Measurements from ENCODE around the gene OR4E1.
"Not testable (repeated sequence)": the region's sequence is repeated elsewhere in the genome, so short reads cannot be mapped to it uniquely, and the experiment has no call there.

Gene OR4E1, protein sequence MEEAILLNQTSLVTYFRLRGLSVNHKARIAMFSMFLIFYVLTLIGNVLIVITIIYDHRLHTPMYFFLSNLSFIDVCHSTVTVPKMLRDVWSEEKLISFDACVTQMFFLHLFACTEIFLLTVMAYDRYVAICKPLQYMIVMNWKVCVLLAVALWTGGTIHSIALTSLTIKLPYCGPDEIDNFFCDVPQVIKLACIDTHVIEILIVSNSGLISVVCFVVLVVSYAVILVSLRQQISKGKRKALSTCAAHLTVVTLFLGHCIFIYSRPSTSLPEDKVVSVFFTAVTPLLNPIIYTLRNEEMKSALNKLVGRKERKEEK
- total RNA-seq = 0 to 0.39 (median 0.29) reads per million in 4 donors

GRCh38 chr14:21673718-21674117 lies at the start of gene OR4E1:
TSS of gene OR4E1 (minus strand) at chr14:21673818. CDS start at chr14:21670935, 2,883 bp downstream.
- DNase-seq = no peak

- no peak for DNase-seq
Observed at GRCh38 chr14:21721504-21721903, 47.9 kb upstream of the OR4E1 start.

DNA sequence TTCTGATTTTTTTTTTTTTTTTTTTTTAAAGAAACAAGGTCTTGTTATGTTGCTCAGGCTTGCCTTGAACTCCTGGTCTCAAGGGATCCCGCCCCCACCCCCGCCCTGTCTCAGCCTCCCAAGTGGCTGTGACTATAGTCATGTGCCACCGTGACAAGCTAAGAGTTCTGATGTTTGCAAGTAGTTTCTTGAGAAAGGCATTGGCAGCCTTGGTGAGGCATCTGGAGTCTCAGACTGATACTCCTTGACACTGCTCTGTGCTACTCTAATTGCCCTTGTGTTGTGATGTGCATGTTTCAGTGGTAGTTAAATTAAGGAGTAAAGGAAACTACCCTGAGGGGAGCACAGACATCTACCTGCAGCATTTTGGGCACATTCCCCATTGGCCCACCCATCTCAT lies 46.2 kb upstream of the OR4E1 start:
- no peak for DNase-seq

GRCh38 chr14:21714318-21714929 lies 40.8 kb upstream of the OR4E1 start:
- no peak for DNase-seq

DNA sequence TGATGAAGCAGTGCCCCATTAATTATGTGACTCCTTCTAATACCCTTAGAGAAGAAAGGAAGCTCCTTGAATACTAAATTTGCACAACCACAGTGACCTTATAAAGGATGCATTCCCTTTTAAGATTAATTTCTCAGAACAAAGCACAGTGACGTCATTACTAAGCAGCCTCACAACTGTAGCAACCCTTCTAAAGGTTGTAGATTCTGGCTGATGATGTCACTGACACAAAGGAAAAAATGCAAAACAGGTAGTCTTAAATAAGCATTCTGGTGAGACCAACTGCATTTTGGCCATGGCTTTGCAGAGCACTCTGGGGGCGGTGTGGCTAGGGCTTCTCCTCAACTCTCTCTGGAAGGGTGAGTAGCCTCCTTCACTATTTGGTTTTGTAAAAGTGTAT lies 38.4 kb upstream of the OR4E1 start:
- peak in 1 of 5 donors; percentile 38 for DNase-seq

DNA sequence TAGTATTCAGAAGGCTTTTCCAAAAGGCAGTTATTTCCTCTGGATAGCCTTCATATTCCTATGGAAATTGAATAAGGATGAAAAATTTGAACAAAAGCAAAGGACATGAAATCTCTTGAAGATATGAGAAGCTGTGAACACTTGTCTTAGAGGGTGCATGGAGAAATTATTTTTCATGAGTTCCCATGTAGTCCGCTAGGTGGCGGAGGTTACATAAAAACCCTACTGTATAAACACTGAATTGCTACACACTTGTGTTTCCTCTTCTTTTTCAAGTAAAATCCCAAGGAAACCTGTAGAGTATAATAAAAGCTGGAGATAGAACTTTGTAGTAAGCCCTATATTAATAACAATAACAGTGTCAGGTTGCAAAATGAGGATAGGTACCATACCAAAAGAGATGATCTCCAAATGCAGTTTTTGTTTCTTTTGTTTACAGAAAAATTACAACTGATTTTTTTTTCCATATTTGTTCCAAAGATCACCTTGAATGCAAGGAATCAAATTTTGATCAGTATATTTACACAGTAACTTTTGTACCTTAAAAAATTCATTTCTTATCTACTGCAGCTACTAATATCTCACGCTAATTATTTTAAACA lies 37.8 kb upstream of the OR4E1 start:
- peak in 1 of 5 donors; percentile 42 for DNase-seq

DNA sequence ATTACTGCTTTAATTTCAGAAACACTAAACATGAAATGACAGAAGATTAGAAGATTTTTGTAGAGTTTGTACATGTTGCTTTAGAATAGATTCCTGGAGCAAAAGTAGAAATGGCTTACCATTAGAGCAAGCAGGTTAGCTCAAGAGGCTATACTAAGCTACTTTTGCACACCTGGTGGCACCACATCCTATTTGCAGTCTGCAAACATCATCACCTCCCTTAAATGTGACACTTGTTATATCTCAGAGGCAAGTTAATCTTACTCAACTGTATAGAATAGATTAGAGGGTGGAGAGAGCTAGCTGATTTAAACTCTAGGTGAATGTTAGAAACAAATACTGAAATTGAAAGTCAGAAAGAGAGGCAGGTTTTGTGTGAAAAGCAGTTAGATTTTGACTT lies 30.7 kb upstream of the OR4E1 start:
- DNase-seq = no peak

DNA sequence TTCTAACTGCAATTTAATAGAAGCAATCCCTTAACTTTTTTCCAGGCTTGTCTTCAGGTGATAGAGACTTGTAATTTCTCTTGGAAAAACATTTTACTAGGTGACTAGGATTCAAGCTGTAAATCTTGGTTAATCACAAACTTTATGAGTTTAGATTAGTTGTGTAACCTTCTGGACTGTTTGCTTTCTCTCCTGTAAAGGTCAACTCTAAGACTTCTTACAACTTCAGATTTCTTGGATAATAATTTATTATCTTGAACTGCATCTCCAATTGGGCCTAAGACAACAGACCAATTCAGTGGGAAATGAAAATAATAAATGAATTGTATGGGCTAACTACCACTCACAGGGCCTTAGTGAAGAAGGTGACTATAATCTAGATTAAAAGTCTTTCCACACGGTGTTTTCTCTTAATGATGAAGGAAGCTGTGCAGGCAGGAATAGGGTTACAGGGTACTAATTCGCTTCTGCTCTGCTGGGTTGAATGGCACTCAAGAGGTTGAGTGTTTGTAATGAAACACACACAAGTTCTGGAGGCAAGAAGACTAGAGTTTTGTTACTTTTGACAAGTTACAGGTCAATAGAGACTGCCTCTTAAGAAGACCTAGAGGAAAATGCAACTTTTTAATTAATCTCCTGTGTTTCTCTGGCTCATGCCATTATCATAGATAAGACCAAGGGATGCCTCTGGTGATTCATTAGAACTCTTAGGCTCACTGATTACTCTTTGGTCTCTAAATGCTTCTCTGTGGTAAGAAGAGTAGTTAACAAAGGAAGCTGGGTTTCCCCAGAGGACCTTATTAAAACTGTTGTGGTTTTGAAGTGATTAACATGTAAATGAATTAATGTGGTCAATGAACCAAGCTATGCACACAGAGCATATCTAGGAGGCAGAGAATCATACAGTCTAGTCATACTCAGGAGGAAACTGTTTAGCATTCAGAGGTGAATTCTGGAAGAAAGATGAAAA lies 30.0 kb upstream of the OR4E1 start:
- DNase-seq = peak in 1 of 5 donors; percentile 18

DNA sequence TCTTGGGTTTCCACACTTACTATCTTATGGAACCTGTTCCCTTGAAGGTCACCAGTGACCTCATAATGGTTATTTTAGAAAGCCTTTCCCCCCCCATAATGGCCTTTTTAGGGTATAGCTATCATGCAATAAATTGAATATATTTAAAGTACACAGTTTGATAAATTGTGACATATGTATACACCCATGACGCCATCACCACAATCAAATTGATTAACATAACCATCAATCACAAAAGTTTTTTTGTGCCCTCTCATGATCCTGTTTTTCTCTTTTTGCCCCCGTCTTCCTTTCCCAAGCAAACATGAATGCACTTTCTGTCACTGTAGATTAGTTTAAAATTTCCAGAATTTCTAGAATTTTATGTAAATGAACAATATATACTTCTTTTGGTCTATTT lies 28.7 kb upstream of the OR4E1 start:
- DNase-seq = no peak

GRCh38 chr14:21699551-21699950 lies 25.9 kb upstream of the OR4E1 start:
- DNase-seq = no peak

DNA sequence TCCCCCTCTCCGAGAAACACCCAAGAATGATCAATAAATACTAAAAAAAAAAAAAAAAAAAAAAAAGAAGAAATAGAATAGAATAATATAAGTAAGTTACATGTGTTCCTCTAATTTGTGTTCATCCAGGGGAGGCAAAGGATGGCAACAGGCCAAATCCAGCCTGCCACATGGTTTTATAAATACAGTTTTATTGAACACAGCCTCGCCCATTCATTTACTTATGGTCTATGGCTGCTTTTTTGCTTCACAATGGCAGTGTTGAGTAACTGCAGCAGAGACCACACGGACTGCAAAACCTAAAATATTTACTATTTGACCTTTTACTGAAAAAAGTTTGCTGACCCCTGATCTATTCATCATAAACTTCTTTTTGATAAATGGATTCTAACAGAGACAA lies 24.9 kb upstream of the OR4E1 start:
- not testable (repeated sequence) for DNase-seq

GRCh38 chr14:21697662-21698061 lies 24.0 kb upstream of the OR4E1 start:
- not testable (repeated sequence) for DNase-seq

- no peak for DNase-seq
Observed at GRCh38 chr14:21694425-21694824, 20.8 kb upstream of the OR4E1 start.

DNA sequence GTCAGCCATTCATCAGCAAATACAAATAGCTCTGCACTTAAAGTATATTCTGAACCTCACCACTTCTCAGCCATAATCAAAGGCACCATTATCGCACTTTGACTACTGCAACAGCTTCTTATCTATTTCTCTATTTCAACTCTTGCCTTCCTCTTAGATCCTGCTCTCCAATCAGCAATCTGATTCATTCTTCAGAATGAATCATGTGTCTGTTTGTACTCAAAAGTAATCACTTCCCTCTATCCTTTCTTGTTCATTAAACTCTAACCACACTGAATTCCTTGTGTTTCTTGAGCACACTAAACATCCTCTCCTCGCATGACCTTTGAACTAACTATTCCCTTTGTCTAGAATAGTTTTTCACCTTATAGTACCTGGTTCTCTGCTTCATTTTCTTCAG lies 12.8 kb upstream of the OR4E1 start:
- DNase-seq = no peak

- no peak for DNase-seq
Observed at GRCh38 chr14:21680072-21680471, 6.5 kb upstream of the OR4E1 start.

DNA sequence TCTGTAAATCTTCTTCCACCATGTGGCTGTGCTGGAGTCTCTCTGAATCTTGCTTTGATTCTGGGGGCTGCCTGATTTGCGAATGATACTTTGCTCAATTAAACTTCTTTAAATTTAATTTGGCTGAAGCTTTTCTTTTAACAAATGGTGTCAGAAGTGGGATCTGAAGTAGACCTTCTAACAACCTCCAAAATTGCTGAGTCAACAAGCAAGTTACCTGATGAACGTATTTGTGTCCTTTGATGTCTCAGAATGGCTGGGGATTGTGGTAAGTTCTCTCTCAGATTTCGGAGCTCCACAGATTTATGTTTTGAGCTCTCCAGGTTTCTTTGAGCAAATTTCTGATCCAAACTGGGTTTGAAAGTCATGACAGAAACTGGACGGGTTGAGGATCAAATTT lies 1.9 kb upstream of the OR4E1 start:
- DNase-seq = no peak

- no peak for DNase-seq
Observed at GRCh38 chr14:21672116-21672515, 1.5 kb downstream of the OR4E1 start.

DNA sequence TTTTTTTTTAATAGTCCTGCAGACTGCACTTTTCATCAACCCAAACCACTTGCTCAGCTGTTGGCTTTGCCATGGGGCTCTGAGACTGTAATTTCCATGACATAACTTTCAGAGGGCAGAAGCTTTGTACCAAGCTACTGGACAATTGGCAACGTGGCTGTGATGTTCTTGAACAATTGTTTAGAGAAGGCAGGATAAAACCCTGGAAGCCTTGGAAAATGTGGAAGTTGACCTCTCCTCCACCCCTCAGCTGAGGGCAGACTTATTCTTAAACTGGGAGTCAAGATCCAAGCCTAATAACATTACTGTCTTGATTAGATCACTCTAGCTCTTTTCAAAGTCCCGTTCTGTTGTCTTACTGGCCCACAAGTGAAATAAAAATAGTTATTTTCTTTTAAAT lies 2.2 kb downstream of the OR4E1 start:
- DNase-seq = no peak

DNA sequence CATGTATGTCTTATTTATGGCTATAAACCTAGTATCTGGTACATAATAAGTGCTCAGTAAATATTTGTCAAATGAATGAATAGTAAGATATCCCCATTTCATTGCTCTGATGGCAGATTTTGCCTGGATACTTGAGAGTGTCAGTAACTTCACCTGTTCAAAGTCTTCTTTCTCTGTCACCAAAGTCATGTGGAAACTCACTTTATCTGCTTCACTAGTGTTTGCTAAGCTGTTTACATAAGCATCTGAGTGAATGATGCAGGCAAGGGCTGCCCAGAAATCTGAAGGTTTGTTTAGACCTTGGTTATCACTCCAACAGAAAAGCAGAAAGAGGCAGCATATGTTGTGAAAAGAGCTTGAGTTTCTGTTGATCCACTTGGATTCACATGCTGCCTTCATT lies 4.3 kb downstream of the OR4E1 start:
- DNase-seq = no peak

GRCh38 chr14:21668377-21668776 lies 5.2 kb downstream of the OR4E1 start:
- no peak for DNase-seq

DNA sequence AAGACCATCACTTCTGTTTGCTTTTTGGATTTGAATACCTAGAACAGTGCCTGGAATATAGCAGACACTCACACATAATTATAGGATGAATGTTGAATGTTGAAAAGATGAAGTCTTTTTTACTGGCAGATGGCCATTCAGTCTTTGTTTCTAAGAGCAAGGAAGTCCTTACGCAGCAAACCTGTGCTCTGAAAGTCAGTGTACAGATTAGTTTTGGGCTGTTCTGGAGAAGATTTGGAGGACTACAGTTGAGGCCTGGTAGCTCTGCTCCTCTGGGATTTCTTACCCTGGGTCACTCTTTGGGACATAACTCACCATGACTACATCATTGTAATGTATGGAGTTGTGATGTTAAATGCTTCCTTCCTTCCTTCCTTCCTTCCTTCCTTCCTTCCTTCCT lies 16.6 kb downstream of the OR4E1 start:
- DNase-seq = no peak

GRCh38 chr14:21654215-21654614 lies 19.4 kb downstream of the OR4E1 start:
- no peak for DNase-seq

- DNase-seq = no peak
Observed at GRCh38 chr14:21653331-21653885, 20.2 kb downstream of the OR4E1 start, which contains the start of gene OR4E2. TSS of gene OR4E2 (plus strand) at chr14:21653835. CDS start at chr14:21665083, 11,248 bp downstream.

All from T-helper 1 cell (primary cell).